Fibroblast of lung (primary cell): ENCODE measurements around the gene MELTF.

ENCODE experiments used
- EZH2 ChIP-seq: IDR thresholded peaks from 2 replicates; pipeline ENCODE4 v1.5.1; 2012; ENCODE audit warnings: low read length, control low read depth, mild to moderate bottlenecking; ENCODE audit errors: missing control alignments
- TF ChIP-seq, protein P1 (sequence below), 2 donors: IDR thresholded peaks in 1 of 2; conservative IDR thresholded peaks in 1 of 2; 1 replicate in 1 of 2; 2 replicates in 1 of 2; pipeline ENCODE4 v1.5.1; 2011 to 2012; ENCODE audit warnings: low read length in 2 of 2, control low read depth in 1 of 2, inconsistent platforms in 1 of 2, low read depth in 1 of 2, mild to moderate bottlenecking in 1 of 2

- TF ChIP-seq, protein P1, sequence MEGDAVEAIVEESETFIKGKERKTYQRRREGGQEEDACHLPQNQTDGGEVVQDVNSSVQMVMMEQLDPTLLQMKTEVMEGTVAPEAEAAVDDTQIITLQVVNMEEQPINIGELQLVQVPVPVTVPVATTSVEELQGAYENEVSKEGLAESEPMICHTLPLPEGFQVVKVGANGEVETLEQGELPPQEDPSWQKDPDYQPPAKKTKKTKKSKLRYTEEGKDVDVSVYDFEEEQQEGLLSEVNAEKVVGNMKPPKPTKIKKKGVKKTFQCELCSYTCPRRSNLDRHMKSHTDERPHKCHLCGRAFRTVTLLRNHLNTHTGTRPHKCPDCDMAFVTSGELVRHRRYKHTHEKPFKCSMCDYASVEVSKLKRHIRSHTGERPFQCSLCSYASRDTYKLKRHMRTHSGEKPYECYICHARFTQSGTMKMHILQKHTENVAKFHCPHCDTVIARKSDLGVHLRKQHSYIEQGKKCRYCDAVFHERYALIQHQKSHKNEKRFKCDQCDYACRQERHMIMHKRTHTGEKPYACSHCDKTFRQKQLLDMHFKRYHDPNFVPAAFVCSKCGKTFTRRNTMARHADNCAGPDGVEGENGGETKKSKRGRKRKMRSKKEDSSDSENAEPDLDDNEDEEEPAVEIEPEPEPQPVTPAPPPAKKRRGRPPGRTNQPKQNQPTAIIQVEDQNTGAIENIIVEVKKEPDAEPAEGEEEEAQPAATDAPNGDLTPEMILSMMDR (conservative IDR thresholded peaks at IDR 0.05 in 1 of 2, IDR thresholded peaks at IDR 0.05 in 1 of 2; ENCODE audit: low read depth in 1 of 2, low read length in 2 of 2), result no peak
- TF ChIP-seq EZH2, result no peak
Observed at GRCh38 chr3:196992461-196993065, 37.1 kb downstream of the MELTF start.
